Epithelial cell of esophagus (primary cell): Measurements from ENCODE around the gene NSG1.
A peak's percentile ranks its signal among the peaks of the same experiment; 100 is the strongest.

Experiments used
- DNase-seq: peaks from one replicate; pipeline ENCODE4 v3.0.0; 2010; ENCODE audit warnings: low read depth
- H3K4me3 ChIP-seq: 2 replicates; pipeline ENCODE4 v1.5.1; 2011; ENCODE audit warnings: mild to moderate bottlenecking, low read length, control low read depth
- CTCF ChIP-seq: IDR thresholded peaks from 2 replicates; pipeline ENCODE4 v1.5.1; 2011; ENCODE audit warnings: low read depth, mild to moderate bottlenecking, low read length, control low read depth, inconsistent platforms; ENCODE audit not compliant: insufficient read depth; ENCODE audit errors: missing control alignments

The NSG1 gene

GRCh38 chr4:4433941-4434340 is 47.0 kb downstream of the NSG1 start:
- DNase-seq, result no peak
- no peak overlapping the region for H3K4me3 ChIP-seq
- no peak for TF ChIP-seq CTCF

GRCh38 chr4:4436244-4436823 is 49.4 kb downstream of the NSG1 start:
- DNase-seq, result no peak
- no peak overlapping the region for H3K4me3 ChIP-seq
- no peak for TF ChIP-seq CTCF

GRCh38 chr4:4437798-4438470 is 51.0 kb downstream of the NSG1 start:
- no peak overlapping the region for H3K4me3 ChIP-seq
- DNase-seq, result no peak

GRCh38 chr4:4438891-4439290 is 52.0 kb downstream of the NSG1 start:
- no peak for DNase-seq
- no peak for TF ChIP-seq CTCF
- no peak overlapping the region for H3K4me3 ChIP-seq

More at GRCh38 chr4:4437798-4438470, 51.0 kb downstream of the NSG1 start:
- no peak for TF ChIP-seq CTCF

- no peak for TF ChIP-seq CTCF
- no peak overlapping the region for H3K4me3 ChIP-seq
- no peak for DNase-seq
Observed at GRCh38 chr4:4439782-4440181, 52.9 kb downstream of the NSG1 start.

- H3K4me3 ChIP-seq, result no peak overlapping the region
- peak; percentile 34 for DNase-seq
- TF ChIP-seq CTCF, result no peak
Observed at GRCh38 chr4:4440333-4441061, 53.6 kb downstream of the NSG1 start.
